Natural killer cell (primary cell): ENCODE data around the gene POLR2H. TPM values are rescaled to one million over a fixed set of nuclear protein-coding genes. Genes with fewer than 3 reads are reported as not detected.

Experiments used
- ATAC-seq, 3 donors: fragments of 150-1000 bp in 2 of 3; fragments of 200-7000 bp in 1 of 3; cut with Tn5 transposase; 1 replicate in 1 of 3; 2 replicates in 2 of 3; pipeline ENCODE4 v1.10.0; 2021; ENCODE audit warnings: mild to moderate bottlenecking in 2 of 3, moderate library complexity in 2 of 3
- DNase-seq, 2 donors: peaks; one replicate each; pipeline versions ENCODE4 v3.0.0 to v3.0.0-alpha.2; 2013 to 2021; ENCODE audit warnings: mixed read lengths in 1 of 2
- H3K27ac ChIP-seq: one replicate; pipeline ENCODE4 v1.5.1; 2013; ENCODE audit warnings: mild to moderate bottlenecking, low read length
- H3K27me3 ChIP-seq: one replicate; pipeline ENCODE4 v1.6.1; 2013; ENCODE audit warnings: low read length; ENCODE audit not compliant: control insufficient read depth, insufficient read depth
- H3K36me3 ChIP-seq: one replicate; pipeline ENCODE4 v1.6.1; 2013; ENCODE audit warnings: low read length; ENCODE audit not compliant: control insufficient read depth, insufficient read depth
- H3K4me1 ChIP-seq: one replicate; pipeline ENCODE4 v1.6.1; 2013; ENCODE audit warnings: low read length; ENCODE audit not compliant: control insufficient read depth, insufficient read depth
- H3K4me3 ChIP-seq: one replicate; pipeline ENCODE4 v1.5.1; 2013; ENCODE audit warnings: low read length
- H3K9me3 ChIP-seq: one replicate; pipeline ENCODE4 v1.6.1; 2013; ENCODE audit warnings: low read length; ENCODE audit not compliant: control insufficient read depth, insufficient read depth
- H3K27ac Mint-ChIP-seq, 2 donors: one replicate each; pipeline ENCODE4 v1.8.0; 2022; ENCODE audit warnings: mild to moderate bottlenecking in 2 of 2, mixed read lengths in 2 of 2, moderate library complexity in 1 of 2
- H3K27me3 Mint-ChIP-seq, 2 donors: one replicate each; pipeline ENCODE4 v1.8.0; 2022; ENCODE audit warnings: low read depth in 2 of 2, mixed read lengths in 2 of 2
- H3K36me3 Mint-ChIP-seq: one replicate; pipeline ENCODE4 v1.8.0; 2022; ENCODE audit warnings: mixed read lengths
- H3K4me1 Mint-ChIP-seq, 2 donors: one replicate each; pipeline ENCODE4 v1.8.0; 2022; ENCODE audit warnings: mixed read lengths in 2 of 2
- H3K4me3 Mint-ChIP-seq: one replicate; pipeline ENCODE4 v1.8.0; 2022; ENCODE audit warnings: mild to moderate bottlenecking, moderate library complexity, mixed read lengths
- H3K9me3 Mint-ChIP-seq, 2 donors: one replicate each; pipeline ENCODE4 v1.8.0; 2022; ENCODE audit warnings: mixed read lengths in 2 of 2
- WGBS: methylation state at CpG from one replicate; pipeline ENCODE4 v1.1.7; 2013; ENCODE audit warnings: missing lambda C conversion rate; ENCODE audit not compliant: insufficient coverage; 5-methylcytosine and 5-hydroxymethylcytosine counted together
- intact Hi-C: fragments of 100-400 bp; cut with micrococcal nuclease; formaldehyde crosslinking; loops from one replicate; pipeline ENCODE4 v1.14.2; 2022
- total RNA-seq, 4 donors: library from RNA; stranded (reverse); fragments of 120-200 nt in 1 of 4; gene quantifications; one replicate each; pipeline versions ENCODE4 v1.2.3 to v1.2.4, GENCODE V29; 2013 to 2022
- TF ChIP-seq, protein P1 (sequence below): fragments of 200-600 bp; IDR thresholded peaks from one replicate; pipeline ENCODE4 v1.8.0; 2022; ENCODE audit warnings: antibody characterized with exemption

POLR2H gene
- total RNA-seq, 3 donors from 2014 or later (not counting 1 experiment from before 2014, with no cell fraction given): 33.0 to 49.8 (median 41.1) TPM

GRCh38 chr3:184349563-184350470 lies 11.7 kb upstream of the POLR2H start:
- no peak overlapping the region for H3K27ac ChIP-seq
- no peak overlapping the region for H3K4me3 Mint-ChIP-seq
- 96% methylated on average over 9 of the region's 10 CpGs for WGBS
- H3K9me3 Mint-ChIP-seq: no peaks in the 10 kb centered on the region
- H3K4me3 ChIP-seq: no peak overlapping the region
- H3K4me1 ChIP-seq: peaks cover 10% of the 10 kb centered on the region
- H3K36me3 Mint-ChIP-seq: no peaks in the 10 kb centered on the region
- H3K27me3 Mint-ChIP-seq: no peaks in the 10 kb centered on the region
- no peak overlapping the region for H3K27ac Mint-ChIP-seq
- H3K36me3 ChIP-seq: no peaks in the 10 kb centered on the region
- intact Hi-C loops: no loop called here
- ATAC-seq: no peak
- H3K9me3 ChIP-seq: no peaks in the 10 kb centered on the region
- DNase-seq: no peak
- TF ChIP-seq, protein P1, sequence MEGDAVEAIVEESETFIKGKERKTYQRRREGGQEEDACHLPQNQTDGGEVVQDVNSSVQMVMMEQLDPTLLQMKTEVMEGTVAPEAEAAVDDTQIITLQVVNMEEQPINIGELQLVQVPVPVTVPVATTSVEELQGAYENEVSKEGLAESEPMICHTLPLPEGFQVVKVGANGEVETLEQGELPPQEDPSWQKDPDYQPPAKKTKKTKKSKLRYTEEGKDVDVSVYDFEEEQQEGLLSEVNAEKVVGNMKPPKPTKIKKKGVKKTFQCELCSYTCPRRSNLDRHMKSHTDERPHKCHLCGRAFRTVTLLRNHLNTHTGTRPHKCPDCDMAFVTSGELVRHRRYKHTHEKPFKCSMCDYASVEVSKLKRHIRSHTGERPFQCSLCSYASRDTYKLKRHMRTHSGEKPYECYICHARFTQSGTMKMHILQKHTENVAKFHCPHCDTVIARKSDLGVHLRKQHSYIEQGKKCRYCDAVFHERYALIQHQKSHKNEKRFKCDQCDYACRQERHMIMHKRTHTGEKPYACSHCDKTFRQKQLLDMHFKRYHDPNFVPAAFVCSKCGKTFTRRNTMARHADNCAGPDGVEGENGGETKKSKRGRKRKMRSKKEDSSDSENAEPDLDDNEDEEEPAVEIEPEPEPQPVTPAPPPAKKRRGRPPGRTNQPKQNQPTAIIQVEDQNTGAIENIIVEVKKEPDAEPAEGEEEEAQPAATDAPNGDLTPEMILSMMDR: no peak
- H3K4me1 Mint-ChIP-seq: peaks cover 0 to 4% of the 10 kb centered on the region in 2 donors
- no peaks in the 10 kb centered on the region for H3K27me3 ChIP-seq

DNA sequence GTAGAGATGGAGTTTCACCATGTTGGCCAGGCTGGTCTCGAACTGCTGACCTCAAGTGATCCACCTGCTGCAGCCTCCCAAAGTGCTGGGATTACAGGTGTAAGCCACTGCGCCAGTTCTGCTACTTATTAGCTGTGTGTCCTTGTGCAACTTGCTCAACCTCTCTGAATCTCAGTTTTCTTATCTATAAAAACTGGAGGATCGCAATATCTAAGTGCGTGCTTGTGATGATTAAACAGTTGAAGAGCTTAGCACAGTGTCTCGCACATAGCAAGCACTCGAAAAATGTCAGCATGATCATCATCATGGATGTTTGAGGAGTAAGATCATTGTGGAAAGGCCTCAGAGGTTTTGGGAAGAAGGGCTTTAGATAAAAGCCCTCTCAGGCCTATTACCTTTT lies 10.9 kb upstream of the POLR2H start:
- TF ChIP-seq, protein P1: no peak
- DNase-seq (no peak), ATAC-seq (no peak)
- no peaks in the 10 kb centered on the region for H3K27me3 Mint-ChIP-seq
- peaks cover 0 to 1% of the 10 kb centered on the region in 2 donors for H3K4me1 Mint-ChIP-seq
- H3K27ac ChIP-seq: no peak overlapping the region
- intact Hi-C loops: no loop called here
- H3K4me3 ChIP-seq: no peak overlapping the region
- H3K4me1 ChIP-seq: peaks cover 10% of the 10 kb centered on the region
- H3K27me3 ChIP-seq: no peaks in the 10 kb centered on the region
- H3K36me3 ChIP-seq: no peaks in the 10 kb centered on the region
- no peaks in the 10 kb centered on the region for H3K9me3 Mint-ChIP-seq
- WGBS: 97% methylated on average over 6 of the region's 6 CpGs
- H3K9me3 ChIP-seq: no peaks in the 10 kb centered on the region
- no peak overlapping the region for H3K27ac Mint-ChIP-seq
- H3K4me3 Mint-ChIP-seq: no peak overlapping the region
- H3K36me3 Mint-ChIP-seq: no peaks in the 10 kb centered on the region

DNA sequence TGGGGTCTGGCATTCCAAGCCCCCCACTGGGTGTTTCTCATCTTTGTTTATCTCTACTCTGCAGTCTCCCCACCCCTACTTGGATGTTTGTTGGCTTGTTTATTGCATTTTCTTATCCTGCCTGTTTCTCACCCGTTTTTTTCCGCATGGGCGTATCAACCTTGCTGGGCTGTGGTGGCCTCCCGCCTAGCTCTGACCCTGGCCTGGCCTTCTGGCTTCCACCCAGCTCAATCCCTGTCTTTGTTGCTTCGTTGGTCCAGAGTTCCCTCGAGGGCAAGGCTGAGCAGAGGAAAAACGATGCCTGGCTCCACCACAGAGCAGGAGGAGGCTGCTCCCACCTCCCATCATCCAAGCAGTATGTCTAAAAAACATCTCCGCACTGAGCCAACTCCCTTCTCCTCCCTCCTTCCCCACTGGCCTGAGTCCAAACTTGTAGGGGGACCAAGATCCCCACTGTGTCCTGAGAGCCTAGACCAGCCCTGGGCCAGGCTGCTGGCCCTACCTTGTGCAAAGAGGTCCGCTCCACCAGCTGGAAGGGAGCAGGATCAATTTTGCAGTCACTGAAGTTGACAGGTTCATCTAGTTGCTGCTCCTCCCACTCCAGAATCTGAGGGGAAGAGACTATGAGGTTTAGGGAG lies 9.9 kb upstream of the POLR2H start:
- 85% methylated on average over 9 of the region's 9 CpGs for WGBS
- no peaks in the 10 kb centered on the region for H3K27me3 Mint-ChIP-seq
- no peak overlapping the region for H3K4me3 ChIP-seq
- H3K27ac Mint-ChIP-seq: no peak overlapping the region
- no peaks in the 10 kb centered on the region for H3K9me3 ChIP-seq
- no peak for ATAC-seq
- H3K4me1 Mint-ChIP-seq: no peaks in the 10 kb centered on the region
- peaks cover 10% of the 10 kb centered on the region for H3K4me1 ChIP-seq
- H3K27me3 ChIP-seq: no peaks in the 10 kb centered on the region
- no peaks in the 10 kb centered on the region for H3K36me3 ChIP-seq
- H3K27ac ChIP-seq: no peak overlapping the region
- no peak overlapping the region for H3K4me3 Mint-ChIP-seq
- H3K36me3 Mint-ChIP-seq: no peaks in the 10 kb centered on the region
- intact Hi-C loops: no loop called here
- no peak for DNase-seq
- H3K9me3 Mint-ChIP-seq: no peaks in the 10 kb centered on the region
- TF ChIP-seq, protein P1: no peak
